ENCODE data around the gene RBKS. TPM values are rescaled to one million over a fixed set of nuclear protein-coding genes. Genes with fewer than 3 reads are reported as not detected.

The RBKS gene
- total RNA-seq, 1 donor from 2014 or later: 1.6 TPM

- DNase-seq (ENCODE audit: low read depth) (no peak), FAIRE-seq (no peak)
- Histone ChIP-seq H3K4me3 (ENCODE audit: insufficient read depth, low read depth, low read length) (no peak overlapping the region), H3K36me3 (ENCODE audit: insufficient read depth, low read length) (peaks cover 2% of the 10 kb centered on the region), H2AFZ (ENCODE audit: low read depth, low read length) (no peak overlapping the region), H3K27ac (ENCODE audit: low read depth, low read length) (no peak overlapping the region), H3K27me3 (ENCODE audit: insufficient read depth, low read length) (no peaks in the 10 kb centered on the region), H3K4me2 (ENCODE audit: low read length) (no peak overlapping the region), H3K79me2 (ENCODE audit: insufficient read depth, low read length) (peaks cover 30% of the 10 kb centered on the region), H3K9me3 (ENCODE audit: insufficient read depth, low read depth, low read length) (no peaks in the 10 kb centered on the region), H3K4me1 (ENCODE audit: insufficient read depth, low read length) (no peaks in the 10 kb centered on the region), H3K9ac (ENCODE audit: low read length) (no peak overlapping the region), H4K20me1 (ENCODE audit: insufficient read depth, low read length) (peaks cover 5% of the 10 kb centered on the region)
- Mint-ChIP-seq H3K9me3 (ENCODE audit: unreplicated experiment) (no peaks in the 10 kb centered on the region), H3K36me3 (ENCODE audit: low read depth, unreplicated experiment) (peaks cover 13% of the 10 kb centered on the region), H3K4me1 (ENCODE audit: low read depth, unreplicated experiment) (peaks cover 8% of the 10 kb centered on the region), H3K27me3 (ENCODE audit: low read depth, unreplicated experiment) (no peaks in the 10 kb centered on the region), H3K27ac (ENCODE audit: unreplicated experiment) (no peak overlapping the region), H3K4me3 (ENCODE audit: unreplicated experiment) (no peak overlapping the region)
- TF ChIP-seq EZH2 (IDR thresholded peaks at IDR 0.05; ENCODE audit: insufficient read depth, low read length) (no peak), CTCF (IDR thresholded peaks at IDR 0.05; ENCODE audit: insufficient read depth, low read depth, low read length) (no peak)
Measured at GRCh38 chr2:27782701-27783100, 107.5 kb downstream of the RBKS start.

- Mint-ChIP-seq H3K4me3 (ENCODE audit: unreplicated experiment) (no peak overlapping the region), H3K27me3 (ENCODE audit: low read depth, unreplicated experiment) (no peaks in the 10 kb centered on the region), H3K36me3 (ENCODE audit: low read depth, unreplicated experiment) (peaks cover 16% of the 10 kb centered on the region), H3K9me3 (ENCODE audit: unreplicated experiment) (no peaks in the 10 kb centered on the region), H3K27ac (ENCODE audit: unreplicated experiment) (no peak overlapping the region), H3K4me1 (ENCODE audit: low read depth, unreplicated experiment) (peaks cover 11% of the 10 kb centered on the region)
- no peaks in the 10 kb centered on the region for H3K27me3 ChIP-seq (ENCODE audit: insufficient read depth, low read length)
- H3K4me1 ChIP-seq (ENCODE audit: insufficient read depth, low read length): peaks cover 3% of the 10 kb centered on the region
- FAIRE-seq (no peak), DNase-seq (ENCODE audit: low read depth) (no peak)
- no peak overlapping the region for H3K9ac ChIP-seq (ENCODE audit: low read length)
- TF ChIP-seq EZH2 (IDR thresholded peaks at IDR 0.05; ENCODE audit: insufficient read depth, low read length) (no peak), CTCF (IDR thresholded peaks at IDR 0.05; ENCODE audit: insufficient read depth, low read depth, low read length) (no peak)
- no peak overlapping the region for H3K27ac ChIP-seq (ENCODE audit: low read depth, low read length)
- no peak overlapping the region for H2AFZ ChIP-seq (ENCODE audit: low read depth, low read length)
- no peak overlapping the region for H3K4me3 ChIP-seq (ENCODE audit: insufficient read depth, low read depth, low read length)
- H3K36me3 ChIP-seq (ENCODE audit: insufficient read depth, low read length): peaks cover 2% of the 10 kb centered on the region
- H3K9me3 ChIP-seq (ENCODE audit: insufficient read depth, low read depth, low read length): no peaks in the 10 kb centered on the region
- H4K20me1 ChIP-seq (ENCODE audit: insufficient read depth, low read length): peaks cover 5% of the 10 kb centered on the region
- H3K4me2 ChIP-seq (ENCODE audit: low read length): no peak overlapping the region
- peaks cover 42% of the 10 kb centered on the region for H3K79me2 ChIP-seq (ENCODE audit: insufficient read depth, low read length)
Measured at GRCh38 chr2:27781496-27781895, 108.7 kb downstream of the RBKS start.

- Histone ChIP-seq H3K9me3 (ENCODE audit: insufficient read depth, low read depth, low read length) (no peaks in the 10 kb centered on the region), H3K4me3 (ENCODE audit: insufficient read depth, low read depth, low read length) (no peak overlapping the region), H3K4me1 (ENCODE audit: insufficient read depth, low read length) (peaks cover 3% of the 10 kb centered on the region), H3K4me2 (ENCODE audit: low read length) (no peak overlapping the region), H3K9ac (ENCODE audit: low read length) (no peak overlapping the region), H3K36me3 (ENCODE audit: insufficient read depth, low read length) (peaks cover 4% of the 10 kb centered on the region), H3K27me3 (ENCODE audit: insufficient read depth, low read length) (no peaks in the 10 kb centered on the region), H4K20me1 (ENCODE audit: insufficient read depth, low read length) (peaks cover 7% of the 10 kb centered on the region), H3K27ac (ENCODE audit: low read depth, low read length) (no peak overlapping the region), H2AFZ (ENCODE audit: low read depth, low read length) (no peak overlapping the region), H3K79me2 (ENCODE audit: insufficient read depth, low read length) (peaks cover 59% of the 10 kb centered on the region)
- no peaks in the 10 kb centered on the region for H3K9me3 Mint-ChIP-seq (ENCODE audit: unreplicated experiment)
- FAIRE-seq (no peak), DNase-seq (ENCODE audit: low read depth) (no peak)
- no peak overlapping the region for H3K4me3 Mint-ChIP-seq (ENCODE audit: unreplicated experiment)
- peaks cover 17% of the 10 kb centered on the region for H3K36me3 Mint-ChIP-seq (ENCODE audit: low read depth, unreplicated experiment)
- TF ChIP-seq CTCF (IDR thresholded peaks at IDR 0.05; ENCODE audit: insufficient read depth, low read depth, low read length): no peak
- no peak for TF ChIP-seq EZH2 (IDR thresholded peaks at IDR 0.05; ENCODE audit: insufficient read depth, low read length)
- H3K27me3 Mint-ChIP-seq (ENCODE audit: low read depth, unreplicated experiment): no peaks in the 10 kb centered on the region
- H3K4me1 Mint-ChIP-seq (ENCODE audit: low read depth, unreplicated experiment): peaks cover 23% of the 10 kb centered on the region
- no peak overlapping the region for H3K27ac Mint-ChIP-seq (ENCODE audit: unreplicated experiment)
Measured at GRCh38 chr2:27779417-27780055, 110.7 kb downstream of the RBKS start.

Measured in astrocyte (in vitro differentiated cells and primary cell).